HEK293T (cell line): Measurements from ENCODE around the gene DISP3.

Experiments
- BHLHE40 ChIP-seq: fragments of 450-650 bp; IDR thresholded peaks from 2 replicates; pipeline ENCODE4 v1.6.1; 2016; ENCODE audit warnings: mild to moderate bottlenecking, moderate library complexity, borderline replicate concordance
- ELF4 ChIP-seq: fragments of 450-650 bp; IDR thresholded peaks from 2 replicates; pipeline ENCODE4 v1.6.1; 2017; ENCODE audit warnings: antibody characterized with exemption
- FOXM1 ChIP-seq: fragments of 450-650 bp; IDR thresholded peaks from 2 replicates; pipeline ENCODE4 v1.6.1; 2017; ENCODE audit warnings: mild to moderate bottlenecking, borderline replicate concordance
- HDGF ChIP-seq: fragments of 450-650 bp; IDR thresholded peaks from 2 replicates; pipeline ENCODE4 v1.6.1; 2017; ENCODE audit warnings: antibody characterized with exemption, borderline replicate concordance
- L3MBTL2 ChIP-seq: fragments of 450-650 bp; conservative IDR thresholded peaks from 2 replicates; pipeline ENCODE4 v1.6.1; 2016; ENCODE audit warnings: mild to moderate bottlenecking
- LEF1 ChIP-seq: fragments of 450-650 bp; IDR thresholded peaks from 2 replicates; pipeline ENCODE4 v1.6.1; 2017; ENCODE audit warnings: mild to moderate bottlenecking, borderline replicate concordance
- NFRKB ChIP-seq: fragments of 450-650 bp; IDR thresholded peaks from 2 replicates; pipeline ENCODE4 v1.6.1; 2016; ENCODE audit warnings: mild to moderate bottlenecking, moderate library complexity
- SP1 ChIP-seq: fragments of 450-650 bp; IDR thresholded peaks from 2 replicates; pipeline ENCODE4 v1.6.1; 2017
- ZNF384 ChIP-seq: fragments of 450-650 bp; IDR thresholded peaks from 2 replicates; pipeline ENCODE4 v1.6.1; 2016

GRCh38 chr1:11485191-11485590 lies 6.2 kb downstream of the DISP3 start:
- TF ChIP-seq ZNF384 (no peak), BHLHE40 (no peak), L3MBTL2 (no peak), LEF1 (no peak), SP1 (no peak), HDGF (no peak), ELF4 (no peak), NFRKB (no peak), FOXM1 (no peak)
